Measurements from ENCODE around the gene DFFA.

DFFA gene, protein sequence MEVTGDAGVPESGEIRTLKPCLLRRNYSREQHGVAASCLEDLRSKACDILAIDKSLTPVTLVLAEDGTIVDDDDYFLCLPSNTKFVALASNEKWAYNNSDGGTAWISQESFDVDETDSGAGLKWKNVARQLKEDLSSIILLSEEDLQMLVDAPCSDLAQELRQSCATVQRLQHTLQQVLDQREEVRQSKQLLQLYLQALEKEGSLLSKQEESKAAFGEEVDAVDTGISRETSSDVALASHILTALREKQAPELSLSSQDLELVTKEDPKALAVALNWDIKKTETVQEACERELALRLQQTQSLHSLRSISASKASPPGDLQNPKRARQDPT

GRCh38 chr1:10472220-10473144 is at the start of gene DFFA:
Gene DFFA, minus strand, starts transcription at chr1:10472529. Its CDS starts 71 bp downstream, at chr1:10472458.
- TF ChIP-seq, protein P1, sequence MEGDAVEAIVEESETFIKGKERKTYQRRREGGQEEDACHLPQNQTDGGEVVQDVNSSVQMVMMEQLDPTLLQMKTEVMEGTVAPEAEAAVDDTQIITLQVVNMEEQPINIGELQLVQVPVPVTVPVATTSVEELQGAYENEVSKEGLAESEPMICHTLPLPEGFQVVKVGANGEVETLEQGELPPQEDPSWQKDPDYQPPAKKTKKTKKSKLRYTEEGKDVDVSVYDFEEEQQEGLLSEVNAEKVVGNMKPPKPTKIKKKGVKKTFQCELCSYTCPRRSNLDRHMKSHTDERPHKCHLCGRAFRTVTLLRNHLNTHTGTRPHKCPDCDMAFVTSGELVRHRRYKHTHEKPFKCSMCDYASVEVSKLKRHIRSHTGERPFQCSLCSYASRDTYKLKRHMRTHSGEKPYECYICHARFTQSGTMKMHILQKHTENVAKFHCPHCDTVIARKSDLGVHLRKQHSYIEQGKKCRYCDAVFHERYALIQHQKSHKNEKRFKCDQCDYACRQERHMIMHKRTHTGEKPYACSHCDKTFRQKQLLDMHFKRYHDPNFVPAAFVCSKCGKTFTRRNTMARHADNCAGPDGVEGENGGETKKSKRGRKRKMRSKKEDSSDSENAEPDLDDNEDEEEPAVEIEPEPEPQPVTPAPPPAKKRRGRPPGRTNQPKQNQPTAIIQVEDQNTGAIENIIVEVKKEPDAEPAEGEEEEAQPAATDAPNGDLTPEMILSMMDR (conservative IDR thresholded peaks at IDR 0.05; ENCODE audit: low read depth): no peak
- ChIA-PET CTCF (no interaction called here), POLR2A (ENCODE audit: low non-redundant PET) (interaction anchor here (0.7 kb wide), 1 partner anchor 1168 kb away, joined by 3 read pairs; no protein-coding TSS in a partner anchor)
- DNase-seq (ENCODE audit: low spot score): peak; percentile 91
- H3K27ac ChIP-seq: peak within 1 kb of the TSS; percentile 85

DNA sequence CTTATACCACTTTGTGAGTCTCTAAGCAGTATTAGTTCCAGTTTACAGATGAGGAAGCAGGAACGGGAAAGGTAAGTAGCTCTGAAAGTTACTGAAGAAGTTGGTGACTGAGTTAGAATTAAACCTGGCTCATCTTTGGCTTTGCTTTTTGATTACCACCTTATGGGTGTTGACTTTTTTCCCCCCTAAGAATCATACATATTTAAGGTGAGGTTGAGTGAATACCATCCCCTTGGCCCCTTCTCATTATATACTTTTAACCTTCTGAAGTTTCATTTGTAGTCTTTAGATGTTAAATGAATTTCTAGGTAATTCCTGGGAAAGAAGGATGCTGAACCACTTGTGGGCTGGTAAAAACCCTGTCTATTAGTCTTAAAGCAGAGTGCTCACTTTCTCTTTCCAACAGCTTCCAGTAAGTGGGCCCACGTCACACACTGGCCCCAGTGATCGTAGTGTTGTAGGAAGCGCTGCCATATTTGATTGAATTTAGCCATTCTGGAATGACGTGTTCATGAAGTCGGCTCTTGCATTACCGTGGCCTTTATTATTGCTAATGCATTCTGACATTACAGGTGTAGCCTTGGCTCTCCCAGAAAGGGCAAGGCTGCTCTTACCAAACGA is 49.3 kb upstream of the DFFA start:
- ChIA-PET POLR2A (ENCODE audit: low non-redundant PET) (no interaction called here), CTCF (interaction anchor here (0.9 kb wide), 1 partner anchor 35 kb away, joined by 3 read pairs; no protein-coding TSS in a partner anchor)
- TF ChIP-seq, protein P1 (conservative IDR thresholded peaks at IDR 0.05; ENCODE audit: low read depth): no peak
- no peak overlapping the region for H3K27ac ChIP-seq
- no peak for DNase-seq (ENCODE audit: low spot score)

DNA sequence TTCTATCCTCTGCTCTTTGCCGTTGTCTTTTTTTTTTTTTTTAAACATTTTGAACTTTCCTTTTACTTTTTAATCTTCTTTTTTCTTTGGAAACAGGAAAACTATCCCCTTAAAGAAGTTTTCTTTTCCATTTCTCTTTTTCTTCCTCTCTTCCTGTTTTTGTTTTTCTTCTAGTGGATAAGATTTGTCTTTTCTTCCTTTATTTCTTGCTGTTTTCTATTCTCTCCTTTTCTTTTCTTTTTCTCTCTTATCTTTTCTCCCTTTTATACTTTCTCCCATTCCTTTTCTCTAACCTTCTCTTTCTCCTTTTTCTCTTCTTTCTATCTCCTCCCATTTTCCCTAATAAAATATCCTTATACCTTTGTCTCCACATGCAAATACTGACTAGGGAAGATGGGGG is 48.6 kb upstream of the DFFA start:
- ChIA-PET POLR2A (ENCODE audit: low non-redundant PET) (interaction anchor here (0.7 kb wide), 1 partner anchor 296 kb away, joined by 3 read pairs; no protein-coding TSS in a partner anchor), CTCF (no interaction called here)
- DNase-seq (ENCODE audit: low spot score): no peak
- no peak overlapping the region for H3K27ac ChIP-seq
- TF ChIP-seq, protein P1 (conservative IDR thresholded peaks at IDR 0.05; ENCODE audit: low read depth): no peak

- TF ChIP-seq, protein P1 (conservative IDR thresholded peaks at IDR 0.05; ENCODE audit: low read depth): no peak
- CTCF ChIA-PET: no interaction called here
- no peak for DNase-seq (ENCODE audit: low spot score)
- no peak overlapping the region for H3K27ac ChIP-seq
- POLR2A ChIA-PET (ENCODE audit: low non-redundant PET): interaction anchor here (0.7 kb wide), 1 partner anchor 296 kb away, joined by 3 read pairs; no protein-coding TSS in a partner anchor
These were observed 48.2 kb upstream of the DFFA start for GRCh38 chr1:10520497-10520896.

DNA sequence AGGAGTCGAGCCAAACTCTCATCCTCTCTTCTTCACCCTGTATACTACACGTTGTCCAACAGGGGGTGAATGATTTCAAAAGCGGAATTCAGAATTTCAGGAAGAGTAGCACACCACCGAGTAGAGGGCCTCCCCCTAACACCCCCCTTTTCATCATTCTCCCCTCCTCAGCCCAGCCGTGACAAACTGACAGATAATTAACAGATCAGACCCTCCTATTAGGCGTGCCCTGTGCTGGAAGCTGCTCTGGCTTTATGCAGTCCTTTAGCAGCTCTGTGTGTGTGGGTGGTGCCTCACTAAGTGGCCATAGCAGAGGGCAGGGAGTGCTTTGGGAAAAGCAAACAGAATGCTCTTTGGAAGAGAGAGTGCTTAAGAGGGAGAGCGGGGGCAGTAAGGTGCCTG is 46.7 kb upstream of the DFFA start:
- POLR2A ChIA-PET (ENCODE audit: low non-redundant PET): no interaction called here
- H3K27ac ChIP-seq: peak overlapping the region; percentile 24; the same call in 1 of the 2 replicates
- TF ChIP-seq, protein P1 (conservative IDR thresholded peaks at IDR 0.05; ENCODE audit: low read depth): no peak
- DNase-seq (ENCODE audit: low spot score): no peak
- CTCF ChIA-PET: no interaction called here

DNA sequence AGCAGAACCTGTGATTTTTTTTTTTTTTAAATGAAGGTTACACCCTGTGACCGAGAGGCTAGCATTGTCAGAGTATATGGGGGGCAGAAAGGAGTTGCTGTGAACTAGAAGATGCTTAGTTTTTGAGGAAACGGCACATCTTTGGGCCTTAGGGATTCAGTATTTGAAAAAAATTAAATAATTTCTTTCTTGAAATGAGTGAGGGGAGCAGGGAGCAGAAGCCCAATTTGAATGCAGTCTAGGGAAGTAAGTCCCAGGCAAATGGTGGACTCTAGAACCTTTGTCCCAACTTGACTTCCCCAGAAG is 45.3 kb upstream of the DFFA start:
- POLR2A ChIA-PET (ENCODE audit: low non-redundant PET): no interaction called here
- CTCF ChIA-PET: no interaction called here
- TF ChIP-seq, protein P1 (conservative IDR thresholded peaks at IDR 0.05; ENCODE audit: low read depth): no peak
- no peak overlapping the region for H3K27ac ChIP-seq
- DNase-seq (ENCODE audit: low spot score): no peak
